Adrenal gland (tissue), 12 donors: ENCODE data around the gene MIOX. TPM values are rescaled to one million over a fixed set of nuclear protein-coding genes. Genes with fewer than 3 reads are reported as not detected.

Experiments used
- DNase-seq, 7 donors: peaks; one replicate each; pipeline ENCODE4 v3.0.0-alpha.2; 2019 to 2020
- H3K27ac ChIP-seq, 5 donors: fragments of 200-600 bp; sonication (generic) in 4 of 5; 1 replicate in 3 of 5; 2 replicates in 2 of 5; pipeline versions ENCODE4 v1.5.1 to v1.8.0; 2016 to 2020; ENCODE audit warnings: mild to moderate bottlenecking in 1 of 5
- H3K27me3 ChIP-seq: fragments of 200-600 bp; 2 replicates; pipeline ENCODE4 v1.8.0; 2021
- H3K36me3 ChIP-seq, 2 donors: fragments of 200-600 bp; replicated peaks in 1 of 2; 1 replicate in 1 of 2; 2 replicates in 1 of 2; pipeline versions ENCODE4 v1.5.1 to v1.8.0; 2018 to 2022
- H3K4me1 ChIP-seq, 2 donors: fragments of 200-600 bp; replicated peaks in 1 of 2; 1 replicate in 1 of 2; 2 replicates in 1 of 2; pipeline versions ENCODE4 v1.5.1 to v1.8.0; 2018 to 2021
- H3K4me3 ChIP-seq, 4 donors: fragments of 200-600 bp; sonication (generic) in 3 of 4; one replicate each; pipeline ENCODE4 v1.5.1; 2016 to 2018
- H3K9me3 ChIP-seq, 3 donors: fragments of 200-600 bp; sonication (generic) in 1 of 3; replicated peaks in 1 of 3; 1 replicate in 2 of 3; 2 replicates in 1 of 3; pipeline versions ENCODE4 v1.5.1 to v1.8.0; 2016 to 2021
- CTCF ChIP-seq, 6 experiments: fragments of 450-650 bp in 4 of 6; fragments of 200-600 bp in 2 of 6; sonication (generic) in 1 of 6; IDR thresholded peaks; 1 replicate in 5 of 6; 2 replicates in 1 of 6; pipeline versions ENCODE4 v1.5.1 to v1.8.0; 2016 to 2021; ENCODE audit warnings: antibody characterized with exemption in 6 of 6, mild to moderate bottlenecking in 2 of 6, moderate library complexity in 1 of 6
- POLR2A ChIP-seq, 2 donors: fragments of 450-650 bp; IDR thresholded peaks; one replicate each; pipeline ENCODE4 v1.6.1; 2017; ENCODE audit warnings: antibody characterized with exemption in 2 of 2, mild to moderate bottlenecking in 2 of 2, moderate library complexity in 1 of 2
- WGBS, 4 donors: extraction: QIAGEN DNeasy Blood & Tissue Kit in 2 of 4; methylation state at CpG; one replicate each; pipeline versions ENCODE4 v1.1.5 to v1.1.7; 2013 to 2017; 5-methylcytosine and 5-hydroxymethylcytosine counted together
- intact Hi-C, 2 donors: fragments of 100-400 bp; cut with DNase I; formaldehyde crosslinking; loops; one replicate each; pipeline versions ENCODE4 v1.14.1 to v1.15.0; 2022 to 2023
- polyA plus RNA-seq, 3 donors: library from polyadenylated mRNA; stranded (reverse); fragments of 200-250 nt in 2 of 3; fragments of 350-450 nt in 1 of 3; fragmentation: Illumina TruSeq in 1 of 3; extraction: RNeasy Lipid Tissue Mini Kit (QIAGEN cat#74804) in 1 of 3; gene quantifications; one replicate each; pipeline ENCODE4 v1.2.3, GENCODE V29; 2013 to 2014
- total RNA-seq, 9 donors: library from RNA; depleted of rRNA in 4 of 9; stranded (reverse); fragments of >200 nt in 4 of 9; fragments of 120-200 nt in 1 of 9; fragmentation: NEBNext Ultra II Directional in 1 of 9; extraction: Animal tissue kit (Norgen Biotek cat#: 25700) in 1 of 9; gene quantifications; one replicate each; pipeline versions ENCODE4 v1.1.0 to v1.2.4, GENCODE V29; 2013 to 2023
- donor health status: healthy with polysubstance abuse.
- donor health status: Bipolar disorder and iron deficiency.
- donor health status: DM: yes; HTN: yes; CAD: no.
- donor health status: DM: no; HTN: no; CAD: no.
- donor health status: DM: no; HTN: no; CAD: no.
- donor health status: DM: yes; HTN: yes; CAD: no.

MIOX gene
- total and polyA plus RNA-seq, 12 donors = not detected

GRCh38 chr22:50507421-50507990 lies 20.8 kb downstream of the MIOX start, which contains the start of gene LMF2:
Gene LMF2 (minus strand): TSS chr22:50507702. CDS start chr22:50507675, 27 bp downstream.
- DNase-seq = peak in 6 of 7 donors; percentile 88 to 94 (median 92)
- H3K27me3 ChIP-seq = no peaks in the 10 kb centered on the region
- intact Hi-C loops = no loop called here
- 0 to 6% (median 1%) methylated on average over 6 to 55 of the region's 62 CpGs for WGBS, 4 donors
- H3K27ac ChIP-seq = peak within 1 kb of the TSS; percentile 6 to 97 (median 92)
- H3K36me3 ChIP-seq = peaks cover 0 to 31% of the 10 kb centered on the region in 2 donors
- H3K9me3 ChIP-seq = no peaks in the 10 kb centered on the region
- TF ChIP-seq CTCF (IDR thresholded peaks at IDR 0.05) (peak in 1 of 6 experiments; percentile 5), POLR2A (IDR thresholded peaks at IDR 0.05) (peak; percentile 8 to 47)
- H3K4me3 ChIP-seq = peak within 1 kb of the TSS; percentile 71 to 97 (median 91)
- H3K4me1 ChIP-seq = peaks cover 8 to 25% of the 10 kb centered on the region in 2 donors

- 1 to 3% (median 1%) methylated on average over 9 to 76 of the region's 76 CpGs for WGBS, 4 donors
- intact Hi-C loops = no loop called here
- Histone ChIP-seq H3K27ac (peak within 1 kb of the TSS; percentile 6 to 97 (median 92)), H3K4me3 (peak within 1 kb of the TSS; percentile 71 to 97 (median 91)), H3K4me1 (peaks cover 8 to 25% of the 10 kb centered on the region in 2 donors), H3K9me3 (no peaks in the 10 kb centered on the region), H3K27me3 (no peaks in the 10 kb centered on the region), H3K36me3 (peaks cover 0 to 23% of the 10 kb centered on the region in 2 donors)
- TF ChIP-seq CTCF (IDR thresholded peaks at IDR 0.05) (no peak), POLR2A (IDR thresholded peaks at IDR 0.05) (peak; percentile 77 to 81)
- DNase-seq = peak; percentile 95 to 98 (median 97)
These were observed 21.6 kb downstream of the MIOX start, which contains the start of gene NCAPH2 for GRCh38 chr22:50507991-50508884. Gene NCAPH2 (plus strand): TSS chr22:50508224. CDS start chr22:50508338, 114 bp downstream.

GRCh38 chr22:50508897-50509296 lies 22.2 kb downstream of the MIOX start:
- 7 to 21% (median 16%) methylated on average over 3 of the region's 3 CpGs for WGBS, 4 donors

More at GRCh38 chr22:50508897-50509296, 22.2 kb downstream of the MIOX start:
- TF ChIP-seq CTCF (IDR thresholded peaks at IDR 0.05) = no peak
- TF ChIP-seq POLR2A (IDR thresholded peaks at IDR 0.05) = no peak
- H3K4me1 ChIP-seq = peaks cover 8 to 25% of the 10 kb centered on the region in 2 donors
- DNase-seq = no peak
- peak overlapping the region in 4 of 5 donors; percentile 91 to 97 (median 93) for H3K27ac ChIP-seq
- H3K36me3 ChIP-seq = peaks cover 0 to 19% of the 10 kb centered on the region in 2 donors
- H3K4me3 ChIP-seq = peak overlapping the region in 1 of 4 donors; percentile 96
- intact Hi-C loops = no loop called here
- no peaks in the 10 kb centered on the region for H3K9me3 ChIP-seq
- no peaks in the 10 kb centered on the region for H3K27me3 ChIP-seq
